Measurements from ENCODE around the gene VPS13D. TPM values are rescaled to one million over a fixed set of nuclear protein-coding genes. Genes with fewer than 3 reads are reported as not detected.
A peak's percentile ranks its signal among the peaks of the same experiment; 100 is the strongest.

Gene VPS13D
- total RNA-seq, 2 donors from 2014 or later: 54.0 to 63.3 TPM

DNA sequence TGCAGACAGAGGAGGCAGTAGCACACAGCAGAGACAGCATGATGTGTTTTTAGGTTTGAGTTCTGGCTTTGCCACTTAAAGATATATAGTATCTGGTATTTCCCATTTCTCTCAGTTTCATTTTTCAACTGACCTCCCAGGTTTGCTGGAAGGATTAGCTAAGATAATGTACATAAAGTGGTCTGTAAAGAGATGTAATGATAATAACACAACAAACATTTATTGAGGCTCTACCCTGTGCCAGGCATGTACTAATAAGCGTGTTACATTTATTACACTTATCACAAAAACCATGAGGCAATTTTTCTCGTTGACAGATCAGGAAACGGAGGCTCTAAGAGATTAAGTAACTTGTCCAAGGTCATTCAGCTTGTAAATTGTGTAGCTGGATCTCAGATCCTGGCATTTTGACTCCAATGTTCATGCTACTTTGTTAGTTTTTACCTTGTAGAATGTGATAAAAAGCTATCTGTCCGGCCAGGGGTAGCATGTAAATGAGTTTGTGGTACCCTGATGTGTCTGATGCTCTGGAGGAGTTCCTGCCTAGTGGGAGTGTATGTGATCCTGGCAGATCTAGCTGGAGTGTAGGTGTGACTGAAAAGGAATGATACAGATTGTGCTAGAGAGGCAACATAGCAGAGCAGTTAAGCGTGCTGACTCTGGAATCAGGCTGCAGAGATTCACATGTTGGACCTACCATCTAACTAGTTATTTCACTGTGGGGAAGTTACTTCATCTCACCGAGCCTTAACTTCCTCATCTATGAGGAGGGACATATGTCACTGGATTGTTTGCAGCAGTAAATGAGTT lies 146.6 kb downstream of the VPS13D start:
- DNase-seq: peak in 1 of 4 donors; percentile 18
- Histone ChIP-seq H3K4me1 (peaks cover 35% of the 10 kb centered on the region), H3K27me3 (no peaks in the 10 kb centered on the region), H3K27ac (peak overlapping the region; percentile 27 to 51 (median 37)), H3K4me3 (no peak overlapping the region), H3K9me3 (no peaks in the 10 kb centered on the region), H3K36me3 (replicated peaks in 1 of 2; ENCODE audit: insufficient read depth in 1 of 2, low read depth in 2 of 2) (peaks cover 4 to 9% of the 10 kb centered on the region in 2 donors)
- intact Hi-C loops (cut with DNase I): no loop called here
- ATAC-seq: peak; percentile 61
- TF ChIP-seq, protein P1, sequence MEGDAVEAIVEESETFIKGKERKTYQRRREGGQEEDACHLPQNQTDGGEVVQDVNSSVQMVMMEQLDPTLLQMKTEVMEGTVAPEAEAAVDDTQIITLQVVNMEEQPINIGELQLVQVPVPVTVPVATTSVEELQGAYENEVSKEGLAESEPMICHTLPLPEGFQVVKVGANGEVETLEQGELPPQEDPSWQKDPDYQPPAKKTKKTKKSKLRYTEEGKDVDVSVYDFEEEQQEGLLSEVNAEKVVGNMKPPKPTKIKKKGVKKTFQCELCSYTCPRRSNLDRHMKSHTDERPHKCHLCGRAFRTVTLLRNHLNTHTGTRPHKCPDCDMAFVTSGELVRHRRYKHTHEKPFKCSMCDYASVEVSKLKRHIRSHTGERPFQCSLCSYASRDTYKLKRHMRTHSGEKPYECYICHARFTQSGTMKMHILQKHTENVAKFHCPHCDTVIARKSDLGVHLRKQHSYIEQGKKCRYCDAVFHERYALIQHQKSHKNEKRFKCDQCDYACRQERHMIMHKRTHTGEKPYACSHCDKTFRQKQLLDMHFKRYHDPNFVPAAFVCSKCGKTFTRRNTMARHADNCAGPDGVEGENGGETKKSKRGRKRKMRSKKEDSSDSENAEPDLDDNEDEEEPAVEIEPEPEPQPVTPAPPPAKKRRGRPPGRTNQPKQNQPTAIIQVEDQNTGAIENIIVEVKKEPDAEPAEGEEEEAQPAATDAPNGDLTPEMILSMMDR (IDR thresholded peaks at IDR 0.05): no peak
- TF ChIP-seq POLR2A (IDR thresholded peaks at IDR 0.05): peak in 1 of 3 donors; percentile 16
- 22 to 30% methylated on average over 6 of the region's 6 CpGs for WGBS, 2 donors

DNA sequence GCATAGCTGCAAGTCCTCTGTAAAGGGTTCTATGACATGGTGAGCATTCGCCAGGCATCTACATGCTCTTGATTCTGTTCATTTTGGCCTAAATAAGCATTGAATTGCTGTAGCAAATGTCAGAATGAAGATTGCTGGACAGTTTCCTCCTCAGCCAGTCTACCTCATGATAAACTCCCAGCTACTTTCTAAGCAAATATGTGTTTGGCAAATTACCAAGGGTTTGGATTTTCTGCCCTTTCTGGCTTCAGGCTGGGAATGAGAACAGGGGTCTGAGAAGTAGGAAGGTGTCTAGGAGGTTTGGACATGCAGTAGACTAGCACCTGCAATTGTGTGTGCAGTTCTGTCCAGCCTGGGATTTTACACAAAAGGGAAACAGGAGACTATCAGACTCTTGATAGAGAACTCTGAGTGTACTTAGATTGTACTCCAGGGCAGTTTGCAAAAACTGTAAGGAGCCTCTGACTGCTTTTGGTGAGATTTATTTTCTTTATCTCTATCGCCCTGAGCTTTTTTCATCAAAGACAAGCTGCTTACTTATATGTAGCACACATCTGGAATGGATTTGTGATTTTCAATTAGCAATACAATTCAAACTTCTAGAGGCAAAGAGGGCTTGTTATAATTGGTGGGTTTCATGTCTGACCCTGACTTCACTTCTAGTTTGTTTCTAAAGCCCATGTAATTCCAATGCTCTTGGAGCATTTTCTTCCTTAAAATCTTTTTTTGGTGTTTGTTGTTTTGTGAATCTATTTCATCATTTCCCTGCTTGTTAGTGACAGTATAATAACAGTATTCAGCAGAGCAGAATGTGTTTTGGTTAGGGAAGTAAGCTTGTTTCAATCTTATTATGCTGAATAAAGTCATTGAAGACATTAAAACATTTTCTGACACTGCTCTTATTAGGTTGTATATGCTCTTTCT lies 150.8 kb downstream of the VPS13D start:
- no peak for DNase-seq
- peaks cover 41% of the 10 kb centered on the region for H3K4me1 ChIP-seq
- no peaks in the 10 kb centered on the region for H3K9me3 ChIP-seq
- ATAC-seq: peak; percentile 54
- no peaks in the 10 kb centered on the region for H3K27me3 ChIP-seq
- 25 to 29% methylated on average over 2 of the region's 2 CpGs for WGBS, 2 donors
- intact Hi-C loops (cut with DNase I): no loop called here
- H3K4me3 ChIP-seq: no peak overlapping the region
- H3K36me3 ChIP-seq (replicated peaks in 1 of 2; ENCODE audit: insufficient read depth in 1 of 2, low read depth in 2 of 2): peaks cover 0 to 7% of the 10 kb centered on the region in 2 donors
- peak overlapping the region; percentile 60 to 84 (median 72) for H3K27ac ChIP-seq
- TF ChIP-seq, protein P1 (IDR thresholded peaks at IDR 0.05): no peak
- TF ChIP-seq POLR2A (IDR thresholded peaks at IDR 0.05): no peak

DNA sequence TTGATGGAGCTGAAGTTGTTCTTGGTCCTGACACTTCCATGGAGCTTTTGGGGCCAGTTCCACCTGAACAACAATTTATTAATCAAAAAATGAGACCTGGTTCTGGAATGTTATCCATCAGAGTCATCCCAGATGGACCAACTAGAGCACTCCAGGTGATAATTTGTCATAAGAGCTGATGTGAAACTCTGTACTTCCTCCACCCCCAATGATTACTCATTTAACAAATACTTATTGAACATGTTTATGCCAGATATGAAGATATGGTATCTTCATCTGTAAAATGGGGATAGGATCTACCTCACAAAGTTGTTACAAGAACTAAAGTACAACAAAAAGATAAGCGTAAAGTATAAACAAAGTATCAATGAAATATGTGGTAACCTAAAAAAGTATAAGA lies 153.2 kb downstream of the VPS13D start:
- Histone ChIP-seq H3K9me3 (no peaks in the 10 kb centered on the region), H3K27me3 (no peaks in the 10 kb centered on the region), H3K4me1 (peaks cover 25% of the 10 kb centered on the region), H3K27ac (no peak overlapping the region), H3K36me3 (replicated peaks in 1 of 2; ENCODE audit: insufficient read depth in 1 of 2, low read depth in 2 of 2) (peaks cover 0 to 14% of the 10 kb centered on the region in 2 donors), H3K4me3 (no peak overlapping the region)
- DNase-seq (no peak), ATAC-seq (no peak)
- whole genome bisulfite sequencing, 2 donors: 97 to 100% methylated on average over 1 of the region's 1 CpG
- intact Hi-C loops (cut with DNase I): no loop called here
- TF ChIP-seq, protein P1 (IDR thresholded peaks at IDR 0.05): no peak
- TF ChIP-seq POLR2A (IDR thresholded peaks at IDR 0.05): no peak

DNA sequence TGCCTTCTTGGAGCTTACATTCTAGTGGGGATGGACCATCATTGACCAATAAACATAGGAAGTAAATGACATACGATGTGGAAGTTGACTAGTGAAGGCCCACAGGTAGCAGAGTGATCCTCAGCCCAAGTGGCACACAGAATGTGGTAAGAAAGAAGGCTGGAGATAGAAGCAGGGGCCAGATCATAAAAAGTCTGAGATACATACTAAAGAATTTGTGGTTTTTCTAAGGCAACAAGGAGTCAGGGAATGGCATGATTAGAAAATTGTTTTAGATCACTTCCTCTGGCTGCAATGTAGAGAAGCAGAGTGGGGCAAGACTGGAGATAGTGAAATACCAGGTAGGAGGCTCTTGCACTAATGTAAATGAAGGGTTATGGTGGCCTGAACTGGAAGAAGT lies 154.0 kb downstream of the VPS13D start:
- 93 to 100% methylated on average over 1 of the region's 1 CpG for WGBS, 2 donors
- H3K9me3 ChIP-seq: no peaks in the 10 kb centered on the region
- intact Hi-C loops (cut with DNase I): no loop called here
- H3K27me3 ChIP-seq: no peaks in the 10 kb centered on the region
- ATAC-seq (no peak), DNase-seq (no peak)
- no peak overlapping the region for H3K4me3 ChIP-seq
- H3K4me1 ChIP-seq: peaks cover 25% of the 10 kb centered on the region
- H3K36me3 ChIP-seq (replicated peaks in 1 of 2; ENCODE audit: insufficient read depth in 1 of 2, low read depth in 2 of 2): peaks cover 0 to 14% of the 10 kb centered on the region in 2 donors
- H3K27ac ChIP-seq: no peak overlapping the region
- TF ChIP-seq, protein P1 (IDR thresholded peaks at IDR 0.05): no peak
- TF ChIP-seq POLR2A (IDR thresholded peaks at IDR 0.05): no peak

Measured in body of pancreas (tissue), 4 donors.